Kidney (tissue), 14 donors: ENCODE data around the gene MRRF. TPM values are rescaled to one million over a fixed set of nuclear protein-coding genes. Genes with fewer than 3 reads are reported as not detected.

Experiments
- DNase-seq, 5 donors: peaks; one replicate each; pipeline ENCODE4 v3.0.0-alpha.2; 2013 to 2020
- FAIRE-seq: peaks from 2 replicates; lab custom pipeline; 2012; peaks lifted over from hg19 to GRCh38; lab: Jason Lieb, UNC
- H3K27ac ChIP-seq, 2 donors: one replicate each; pipeline ENCODE4 v1.7.0; 2013; ENCODE audit warnings: low read depth in 2 of 2, low read length in 2 of 2, inconsistent platforms in 1 of 2
- H3K27me3 ChIP-seq: one replicate; pipeline ENCODE4 v1.7.1; 2013; ENCODE audit warnings: low read length, inconsistent platforms; ENCODE audit not compliant: control insufficient read depth, insufficient read depth
- H3K36me3 ChIP-seq, 3 donors: one replicate each; pipeline versions ENCODE4 v1.7.0 to v1.7.1; 2013; ENCODE audit warnings: low read length in 3 of 3, control low read depth in 1 of 3, inconsistent platforms in 1 of 3; ENCODE audit not compliant: insufficient read depth in 3 of 3, control insufficient read depth in 2 of 3
- H3K4me1 ChIP-seq, 3 donors: one replicate each; pipeline versions ENCODE4 v1.7.0 to v1.7.1; 2013; ENCODE audit warnings: low read length in 3 of 3, inconsistent platforms in 1 of 3, low read depth in 1 of 3; ENCODE audit not compliant: control insufficient read depth in 2 of 3, insufficient read depth in 2 of 3
- H3K4me3 ChIP-seq, 3 donors: one replicate each; pipeline versions ENCODE4 v1.7.0 to v1.8.1; 2013; ENCODE audit warnings: low read length in 3 of 3, control low read depth in 1 of 3, inconsistent platforms in 1 of 3
- H3K9ac ChIP-seq, 3 donors: one replicate each; pipeline versions ENCODE4 v1.7.0 to v1.7.1; 2013; ENCODE audit warnings: low read length in 3 of 3, control low read depth in 1 of 3, inconsistent platforms in 1 of 3
- H3K9me3 ChIP-seq, 3 donors: one replicate each; pipeline versions ENCODE4 v1.7.0 to v1.7.1; 2013; ENCODE audit warnings: low read length in 3 of 3, control low read depth in 1 of 3, inconsistent platforms in 1 of 3; ENCODE audit not compliant: control insufficient read depth in 2 of 3, insufficient read depth in 1 of 3
- intact Hi-C: fragments of 100-400 bp; cut with DNase I; formaldehyde crosslinking; loops from one replicate; pipeline ENCODE4 v1.11.1; 2022
- polyA plus RNA-seq: library from polyadenylated mRNA; stranded (reverse); fragments of 350-450 nt; fragmentation: Illumina TruSeq; extraction: RNeasy Lipid Tissue Mini Kit (QIAGEN cat#74804); gene quantifications from one replicate; pipeline ENCODE4 v1.2.3, GENCODE V29; 2014; ENCODE audit warnings: low read depth, low replicate concordance; ENCODE audit not compliant: insufficient read depth
- total RNA-seq: library from RNA; stranded (reverse); fragmentation: NEBNext Ultra II Directional; extraction: Animal tissue kit (Norgen Biotek cat#: 25700); gene quantifications from one replicate; pipeline ENCODE4 v1.2.1, GENCODE V29; 2021
- TF ChIP-seq, protein P1 (sequence below): IDR thresholded peaks from 3 replicates; pipeline ENCODE4 v1.5.1; 2012; ENCODE audit warnings: mild to moderate bottlenecking, moderate library complexity, borderline replicate concordance; ENCODE audit not compliant: insufficient read depth; ENCODE audit errors: extremely low read depth
- donor health status: control.
- donor health status: control.
- donor health status: control.
- donor health status: control.
- donor health status: control.
- donor health status: DM: yes; HTN: yes; CAD: no.
- donor health status: Normal renal cell carcinoma (clear cell type).

Gene MRRF
- total and polyA plus RNA-seq, 2 donors from 2014 or later, result 38.8 to 44.9 TPM

DNA sequence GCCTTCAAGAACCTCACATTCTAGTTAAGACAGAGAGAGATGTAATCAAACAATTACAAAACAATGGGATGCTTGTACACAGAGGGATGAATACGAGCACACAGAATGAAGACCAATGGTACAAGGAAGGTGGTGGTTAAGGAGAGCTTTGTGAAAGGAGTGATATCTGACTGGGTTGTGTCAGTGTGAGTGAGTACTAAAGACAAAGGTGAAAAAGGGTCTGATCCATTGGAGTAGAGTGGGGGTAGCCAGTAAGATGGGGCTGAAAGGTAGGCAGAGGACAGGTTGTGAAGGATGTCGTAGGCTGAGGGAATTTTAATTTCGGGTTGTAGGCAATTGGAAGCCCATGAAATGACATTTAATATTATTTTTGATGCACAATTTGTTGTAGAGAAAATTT is 9.9 kb upstream of the MRRF start:
- peaks cover 5 to 25% (median 22%) of the 10 kb centered on the region in 3 donors for H3K36me3 ChIP-seq
- no peaks in the 10 kb centered on the region for H3K27me3 ChIP-seq
- H3K9me3 ChIP-seq, result no peaks in the 10 kb centered on the region
- H3K9ac ChIP-seq, result no peak overlapping the region
- no peak overlapping the region for H3K4me3 ChIP-seq
- FAIRE-seq, result no peak
- no peak for DNase-seq
- no peak overlapping the region for H3K27ac ChIP-seq
- TF ChIP-seq, protein P1, sequence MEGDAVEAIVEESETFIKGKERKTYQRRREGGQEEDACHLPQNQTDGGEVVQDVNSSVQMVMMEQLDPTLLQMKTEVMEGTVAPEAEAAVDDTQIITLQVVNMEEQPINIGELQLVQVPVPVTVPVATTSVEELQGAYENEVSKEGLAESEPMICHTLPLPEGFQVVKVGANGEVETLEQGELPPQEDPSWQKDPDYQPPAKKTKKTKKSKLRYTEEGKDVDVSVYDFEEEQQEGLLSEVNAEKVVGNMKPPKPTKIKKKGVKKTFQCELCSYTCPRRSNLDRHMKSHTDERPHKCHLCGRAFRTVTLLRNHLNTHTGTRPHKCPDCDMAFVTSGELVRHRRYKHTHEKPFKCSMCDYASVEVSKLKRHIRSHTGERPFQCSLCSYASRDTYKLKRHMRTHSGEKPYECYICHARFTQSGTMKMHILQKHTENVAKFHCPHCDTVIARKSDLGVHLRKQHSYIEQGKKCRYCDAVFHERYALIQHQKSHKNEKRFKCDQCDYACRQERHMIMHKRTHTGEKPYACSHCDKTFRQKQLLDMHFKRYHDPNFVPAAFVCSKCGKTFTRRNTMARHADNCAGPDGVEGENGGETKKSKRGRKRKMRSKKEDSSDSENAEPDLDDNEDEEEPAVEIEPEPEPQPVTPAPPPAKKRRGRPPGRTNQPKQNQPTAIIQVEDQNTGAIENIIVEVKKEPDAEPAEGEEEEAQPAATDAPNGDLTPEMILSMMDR, result no peak
- H3K4me1 ChIP-seq, result no peaks in the 10 kb centered on the region
- intact Hi-C loops, result no loop called here

DNA sequence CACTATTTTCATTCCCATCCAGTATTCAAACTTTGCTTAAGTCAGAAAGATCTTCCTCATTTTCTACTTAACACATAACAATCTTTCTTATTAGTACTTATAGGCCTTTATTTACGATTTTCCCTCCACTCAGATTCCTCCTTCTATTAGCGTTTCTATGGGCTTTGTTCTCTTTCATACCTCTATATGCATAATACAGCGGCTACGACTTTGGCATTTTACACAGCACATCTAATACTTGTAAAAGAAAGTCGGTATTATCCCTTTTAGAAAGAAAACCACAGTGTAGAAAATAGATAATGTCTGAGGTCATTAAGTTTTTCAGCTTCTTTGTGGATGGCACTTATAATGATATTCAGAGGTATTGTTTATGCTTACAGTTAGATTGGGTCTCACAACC is 8.5 kb upstream of the MRRF start:
- Histone ChIP-seq H3K9me3 (no peaks in the 10 kb centered on the region), H3K9ac (no peak overlapping the region), H3K4me3 (no peak overlapping the region), H3K27ac (no peak overlapping the region), H3K36me3 (peaks cover 3 to 30% (median 23%) of the 10 kb centered on the region in 3 donors), H3K27me3 (no peaks in the 10 kb centered on the region), H3K4me1 (no peaks in the 10 kb centered on the region)
- TF ChIP-seq, protein P1, result no peak
- no peak for DNase-seq
- intact Hi-C loops, result no loop called here
- FAIRE-seq, result no peak

DNA sequence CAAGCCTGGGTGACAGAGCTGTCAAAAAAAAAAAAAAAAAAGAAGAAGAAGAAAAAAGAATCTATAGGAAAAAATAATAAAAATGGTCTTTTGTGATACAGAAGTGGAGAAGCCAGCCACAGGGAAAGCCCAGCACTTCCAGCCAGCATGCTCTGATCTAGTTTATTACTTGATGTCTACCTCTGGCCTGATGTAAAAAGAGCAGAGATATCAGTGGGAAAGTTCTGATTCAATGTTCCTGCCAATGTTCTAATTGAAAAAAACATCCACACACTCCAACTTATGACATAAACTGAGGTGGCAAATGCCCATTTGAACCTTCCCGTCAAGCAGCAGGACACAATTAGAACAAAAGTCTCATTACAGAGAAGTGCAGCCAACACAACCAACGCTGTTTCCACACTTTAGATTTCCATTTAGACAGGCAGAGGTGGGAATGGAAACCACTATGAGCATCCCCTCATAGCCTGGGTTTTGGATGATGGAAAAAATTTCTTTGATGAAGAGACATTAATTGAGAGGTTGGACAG is 5.7 kb upstream of the MRRF start:
- H3K9me3 ChIP-seq, result no peaks in the 10 kb centered on the region
- no peak overlapping the region for H3K4me3 ChIP-seq
- H3K27ac ChIP-seq, result no peak overlapping the region
- H3K27me3 ChIP-seq, result no peaks in the 10 kb centered on the region
- TF ChIP-seq, protein P1, result no peak
- H3K4me1 ChIP-seq, result peaks cover 5 to 14% (median 13%) of the 10 kb centered on the region in 3 donors
- H3K36me3 ChIP-seq, result peaks cover 2 to 21% (median 13%) of the 10 kb centered on the region in 3 donors
- DNase-seq (no peak), FAIRE-seq (no peak)
- intact Hi-C loops, result no loop called here
- H3K9ac ChIP-seq, result no peak overlapping the region

DNA sequence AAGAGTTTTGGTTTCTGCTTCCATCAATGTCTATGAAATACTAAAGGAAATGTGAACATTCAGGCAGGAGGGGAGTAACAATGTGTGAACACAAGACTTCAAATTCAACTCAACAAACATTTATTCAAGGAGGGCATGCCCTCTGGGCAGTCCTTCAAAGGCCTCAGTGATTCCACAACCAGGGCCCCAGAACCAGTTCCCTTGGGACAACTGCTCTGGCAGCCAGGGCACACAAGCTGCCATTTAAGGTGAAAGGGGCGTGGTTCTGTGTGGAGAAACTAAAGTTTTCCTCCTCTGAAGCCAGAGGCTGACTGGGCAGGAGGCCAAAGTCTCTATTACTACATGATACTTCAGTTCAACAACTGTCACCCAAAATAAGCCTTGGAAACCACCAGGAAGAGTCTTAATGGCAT is 3.2 kb upstream of the MRRF start:
- FAIRE-seq (no peak), DNase-seq (peak in 4 of 5 donors; percentile 5 to 86 (median 36))
- no peak overlapping the region for H3K4me3 ChIP-seq
- H3K27ac ChIP-seq, result no peak overlapping the region
- no peaks in the 10 kb centered on the region for H3K9me3 ChIP-seq
- H3K27me3 ChIP-seq, result no peaks in the 10 kb centered on the region
- no peak overlapping the region for H3K9ac ChIP-seq
- intact Hi-C loops, result no loop called here
- peaks cover 5 to 25% (median 13%) of the 10 kb centered on the region in 3 donors for H3K4me1 ChIP-seq
- peaks cover 2 to 16% (median 13%) of the 10 kb centered on the region in 3 donors for H3K36me3 ChIP-seq
- TF ChIP-seq, protein P1, result no peak
